Stimulated activated CD8-positive, alpha-beta memory T cell treated with anti-CD3 and anti-CD28 coated beads, Interleukin-12 subunit alpha, Interleukin-12 subunit beta, amount 100 ng/mL, for 1 hour (primary cell): ENCODE results near the gene ART4.
A peak's percentile ranks its signal among the peaks of the same experiment; 100 is the strongest.

Source experiments
- DNase-seq: peaks from one replicate; pipeline ENCODE4 v3.0.0-alpha.2; 2020; ENCODE audit warnings: low read depth

The ART4 gene

GRCh38 chr12:14810167-14810952 lies 33.0 kb downstream of the ART4 start:
- no peak for DNase-seq

DNA sequence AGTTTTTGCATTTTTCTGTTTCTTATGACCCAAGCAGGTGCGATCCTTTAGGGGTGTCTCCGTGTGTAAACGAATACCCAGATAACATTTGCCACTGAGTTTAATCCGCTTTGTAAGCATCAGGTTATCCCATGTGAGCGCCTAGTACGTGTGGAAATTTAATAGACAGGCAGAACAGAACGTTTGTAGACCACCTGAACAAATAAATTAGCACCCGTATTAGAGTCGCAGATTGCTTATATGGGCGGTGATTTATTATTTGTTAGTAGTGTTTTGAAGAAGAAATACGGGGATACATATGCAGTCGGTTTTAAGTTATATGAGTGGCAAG lies 39.5 kb downstream of the ART4 start:
- DNase-seq, result no peak

- DNase-seq, result peak; percentile 80
These were observed 40.1 kb downstream of the ART4 start, which contains the start of the genes C12orf60 and WBP11 for GRCh38 chr12:14803011-14803829. TSS of gene C12orf60 (plus strand) at chr12:14803670. CDS start at chr12:14822936, 19,266 bp downstream. TSS of gene WBP11 (minus strand) at chr12:14803478. CDS start at chr12:14801383, 2,095 bp downstream.

DNA sequence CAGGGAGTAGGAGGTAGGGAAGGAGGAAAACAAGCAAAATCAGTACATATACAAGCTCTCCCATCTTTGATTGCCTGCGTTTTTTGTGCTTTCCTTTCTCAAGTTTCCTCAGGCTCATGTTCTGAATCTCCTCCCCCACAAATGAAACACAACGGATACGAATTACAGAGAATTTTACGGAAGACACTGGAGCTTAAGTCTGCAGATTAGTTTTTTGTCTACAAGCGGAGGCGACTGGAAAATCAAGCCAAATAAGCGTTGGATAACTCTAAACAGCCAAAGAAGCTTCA lies 40.7 kb downstream of the ART4 start:
- DNase-seq, result no peak

DNA sequence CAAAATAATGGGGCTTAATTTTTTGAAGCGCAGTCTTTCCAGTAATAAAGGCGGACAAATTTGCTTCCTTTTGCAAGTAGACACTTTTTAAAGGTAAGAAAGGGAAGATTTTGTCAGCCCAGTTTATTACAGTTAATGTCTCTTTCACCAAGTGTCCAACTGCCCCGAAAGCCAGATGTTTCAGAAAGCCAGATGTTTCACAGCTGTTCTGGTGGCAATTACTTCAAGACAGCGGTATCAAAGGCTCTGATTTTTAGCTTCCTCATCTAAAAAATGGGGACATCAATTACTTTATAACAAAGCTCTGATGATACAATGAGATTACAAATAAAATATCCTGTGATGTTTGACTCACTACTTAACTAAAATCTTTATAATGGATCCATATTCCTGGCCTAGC lies 41.1 kb downstream of the ART4 start:
- DNase-seq, result no peak

DNA sequence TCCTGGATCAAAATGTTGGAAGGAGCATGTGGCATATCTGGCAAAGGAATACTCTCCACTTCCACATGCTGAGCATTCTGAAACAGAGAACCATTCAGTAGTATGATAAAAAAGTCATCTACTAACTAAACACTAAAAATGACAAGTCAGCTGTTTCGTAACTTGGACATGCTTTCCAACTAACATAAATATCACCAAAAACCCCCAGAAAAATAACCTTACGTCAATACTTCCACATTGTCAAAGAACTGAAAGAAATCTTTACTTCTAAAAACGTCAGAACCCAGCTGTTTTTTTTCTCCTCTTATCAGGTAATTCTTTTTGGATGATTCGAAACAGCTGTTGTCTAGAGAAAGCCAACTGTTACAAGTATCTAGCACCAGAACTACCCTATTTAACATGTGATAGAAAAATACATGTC lies 48.3 kb downstream of the ART4 start:
- DNase-seq, result no peak

- no peak for DNase-seq
These were observed 57.8 kb downstream of the ART4 start for GRCh38 chr12:14785568-14785967.

GRCh38 chr12:14784471-14784870 lies 58.9 kb downstream of the ART4 start:
- no peak for DNase-seq

DNA sequence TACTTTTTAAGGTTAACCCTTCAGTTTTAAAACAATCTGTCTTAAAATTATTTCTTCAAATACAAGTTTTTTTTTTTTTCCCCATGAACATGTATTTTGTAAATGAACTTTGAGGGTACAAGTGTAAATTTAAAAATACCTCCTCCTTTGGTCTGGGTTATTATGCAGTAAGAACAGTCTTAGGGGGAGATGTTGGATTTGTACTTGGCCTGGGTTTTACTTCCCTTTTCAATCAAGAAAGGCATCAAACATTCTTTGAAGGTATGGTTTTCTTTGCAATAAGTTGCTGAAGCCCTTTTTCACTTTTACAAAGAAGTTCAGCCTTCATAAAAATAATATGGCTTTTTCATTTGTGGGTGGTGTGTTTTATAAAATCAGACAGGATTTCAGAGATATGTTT lies 60.6 kb downstream of the ART4 start:
- DNase-seq, result no peak

DNA sequence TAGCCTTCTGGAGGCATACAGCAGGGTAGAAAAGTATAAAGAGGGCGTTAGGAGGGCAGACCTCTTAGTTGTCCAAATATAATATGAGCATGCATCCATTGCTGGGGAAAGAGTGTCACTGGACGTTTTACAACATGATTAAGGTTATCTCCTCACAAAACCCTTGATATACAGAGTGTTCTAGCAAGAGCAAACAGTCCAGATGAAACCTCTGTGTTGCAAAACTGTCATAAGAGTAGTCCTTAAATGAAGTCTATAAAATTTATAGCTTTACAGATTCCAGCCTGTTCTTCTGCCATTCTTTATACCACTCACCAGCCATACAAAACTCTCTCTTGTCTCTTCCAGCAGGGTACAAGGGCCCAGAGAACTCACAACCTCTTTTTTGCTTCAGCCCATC lies 61.8 kb downstream of the ART4 start:
- DNase-seq, result no peak

DNA sequence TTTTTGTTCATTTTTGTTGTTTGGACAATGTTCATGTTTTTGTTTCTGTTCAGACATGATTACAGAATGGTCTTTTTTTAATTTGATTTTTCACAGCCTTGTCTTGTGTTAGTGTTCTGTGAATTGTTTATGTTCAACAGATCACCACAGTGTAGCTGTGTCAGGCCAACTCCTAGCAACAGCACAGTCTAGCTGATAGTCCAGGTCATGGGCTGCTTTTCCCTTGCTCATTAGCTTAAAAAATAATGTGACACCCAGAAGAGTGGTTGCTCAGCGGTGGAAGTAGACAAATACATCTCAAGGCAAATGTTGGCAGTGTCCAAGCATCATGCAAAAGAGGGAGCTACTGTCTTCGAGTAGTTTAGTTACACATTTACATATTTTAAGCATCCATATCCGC lies 62.5 kb downstream of the ART4 start:
- no peak for DNase-seq

DNA sequence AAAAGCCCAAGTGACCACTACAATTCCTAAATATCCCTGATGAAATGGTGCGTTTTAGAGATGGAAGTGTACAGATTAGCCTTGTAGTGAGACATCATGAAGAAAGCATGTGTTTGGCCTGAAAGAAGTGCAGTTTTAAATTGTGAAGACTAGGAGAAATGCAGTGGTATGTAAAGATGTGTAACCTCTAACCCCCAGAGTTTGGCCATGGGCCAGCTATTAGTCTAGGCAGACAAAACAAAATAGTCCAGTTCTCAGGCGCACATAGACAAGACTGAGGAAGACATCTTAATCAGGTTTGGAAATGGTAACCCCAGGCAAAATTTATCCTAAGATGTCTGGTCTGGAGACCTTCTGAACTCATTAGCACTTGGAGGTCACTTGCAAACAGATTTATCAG lies 63.5 kb downstream of the ART4 start:
- DNase-seq, result no peak

- no peak for DNase-seq
These were observed 66.1 kb downstream of the ART4 start for GRCh38 chr12:14777271-14777670.

GRCh38 chr12:14776236-14776961 lies 66.9 kb downstream of the ART4 start:
- DNase-seq, result no peak

DNA sequence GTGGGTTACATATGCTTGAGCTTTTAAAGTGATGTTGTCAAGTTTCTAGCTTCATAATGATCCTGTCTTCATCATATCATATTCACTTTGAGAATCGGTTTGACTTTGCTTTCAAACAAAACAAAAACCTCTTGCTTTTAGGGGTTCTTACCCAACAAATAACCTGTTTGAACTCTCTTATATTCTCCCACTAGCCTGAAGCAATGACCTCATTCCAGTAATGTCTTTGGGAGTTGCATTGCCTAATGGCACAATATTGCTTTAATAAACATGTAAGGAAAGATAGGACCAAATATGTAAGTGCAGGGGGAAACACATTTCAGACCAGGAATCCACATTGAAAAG lies 67.7 kb downstream of the ART4 start:
- DNase-seq, result no peak
